Endothelial cell of umbilical vein (primary cell): ENCODE measurements around the gene HDAC4. TPM values are rescaled to one million over a fixed set of nuclear protein-coding genes. Genes with fewer than 3 reads are reported as not detected.

ENCODE experiments used
- BruUV-seq: library from RNA; stranded (reverse); fragments of 400-500 nt; replicated peaks from 2 replicates; lab custom pipeline; 2021; lab: Mats Ljungman, UMichigan
- CTCF ChIA-PET: fragments of 300-600, 350-600 bp; sonication (Branson Sonifier 250); formaldehyde crosslinking; loops from one replicate; lab custom pipeline; 2021; ENCODE audit warnings: antibody characterized with exemption, inconsistent platforms; lab: Charles Lee
- POLR2A ChIA-PET: fragments of 300-600, 350-600 bp; sonication (Branson Sonifier 250); formaldehyde crosslinking; loops from one replicate; lab custom pipeline; 2021; ENCODE audit warnings: antibody characterized with exemption, inconsistent platforms; lab: Charles Lee
- DNase-seq: peaks from one replicate; pipeline ENCODE4 v3.0.0-alpha.2; 2011; ENCODE audit warnings: low read depth, low spot score
- FAIRE-seq: peaks from 2 replicates; lab custom pipeline; 2011; peaks lifted over from hg19 to GRCh38; lab: Jason Lieb, UNC
- H2AFZ ChIP-seq: 2 replicates; pipeline ENCODE4 v1.6.0; 2012; ENCODE audit warnings: low read depth, low read length, control low read depth, inconsistent platforms
- H3K27ac ChIP-seq: 2 replicates; pipeline ENCODE4 v1.5.1; 2011; ENCODE audit warnings: low read depth, mild to moderate bottlenecking, control low read depth, low read length, moderate library complexity; ENCODE audit not compliant: insufficient read depth
- H3K27me3 ChIP-seq, 2 experiments: 2 replicates each; pipeline versions ENCODE4 v1.6.0 to v1.6.1; 2011; ENCODE audit warnings: low read length in 2 of 2, mixed read lengths in 1 of 2; ENCODE audit not compliant: control insufficient read depth in 2 of 2, insufficient read depth in 2 of 2
- H3K36me3 ChIP-seq, 2 experiments: 2 replicates in 1 of 2; 3 replicates in 1 of 2; pipeline ENCODE4 v1.5.1; 2011; ENCODE audit warnings: low read length in 2 of 2, mild to moderate bottlenecking in 1 of 2, moderate library complexity in 1 of 2; ENCODE audit not compliant: control insufficient read depth in 2 of 2, insufficient read depth in 2 of 2; ENCODE audit errors: extremely low read depth in 1 of 2
- H3K4me1 ChIP-seq: 3 replicates; pipeline ENCODE4 v1.5.1; 2011; ENCODE audit warnings: mild to moderate bottlenecking, low read length; ENCODE audit not compliant: control insufficient read depth, insufficient read depth; ENCODE audit errors: extremely low read depth
- H3K4me2 ChIP-seq: 2 replicates; pipeline ENCODE4 v1.6.1; 2011; ENCODE audit warnings: low read length, control low read depth, mixed read lengths; ENCODE audit not compliant: insufficient read depth
- H3K4me3 ChIP-seq, 3 experiments: fragments of 200-600 bp in 1 of 3; sonication (generic), shearing (Covaris generic) in 1 of 3; replicated peaks in 1 of 3; 2 replicates each; pipeline ENCODE4 v1.5.1; 2011 to 2016; ENCODE audit warnings: control low read depth in 3 of 3, low read length in 3 of 3, mild to moderate bottlenecking in 2 of 3, inconsistent platforms in 1 of 3, low read depth in 1 of 3, moderate library complexity in 1 of 3; ENCODE audit not compliant: insufficient read depth in 1 of 3
- H3K79me2 ChIP-seq: 2 replicates; pipeline ENCODE4 v1.6.0; 2012; ENCODE audit warnings: low read length, inconsistent platforms; ENCODE audit not compliant: control insufficient read depth, insufficient read depth
- H3K9ac ChIP-seq: replicated peaks from 2 replicates; pipeline ENCODE3; 2011; ENCODE audit warnings: low read length, control low read depth; ENCODE audit not compliant: insufficient read depth; ENCODE audit errors: extremely low read depth
- H3K9me1 ChIP-seq: replicated peaks from 3 replicates; pipeline ENCODE4 v1.6.0; 2011; ENCODE audit warnings: mild to moderate bottlenecking, low read length; ENCODE audit not compliant: control insufficient read depth, insufficient read depth; ENCODE audit errors: extremely low read depth
- H3K9me3 ChIP-seq: replicated peaks from 2 replicates; pipeline ENCODE4 v1.5.1; 2012; ENCODE audit warnings: low read length, inconsistent platforms; ENCODE audit not compliant: control insufficient read depth, insufficient read depth
- H4K20me1 ChIP-seq: replicated peaks from 2 replicates; pipeline ENCODE3; 2011; ENCODE audit warnings: mild to moderate bottlenecking, low read length; ENCODE audit not compliant: control insufficient read depth, insufficient read depth; ENCODE audit errors: extremely low read depth
- EZH2 ChIP-seq: IDR thresholded peaks from 2 replicates; pipeline ENCODE4 v1.6.1; 2012; ENCODE audit warnings: borderline replicate concordance, low read depth, mild to moderate bottlenecking, moderate library complexity, low read length, inconsistent platforms; ENCODE audit not compliant: severe bottlenecking
- FOS ChIP-seq: IDR thresholded peaks from 2 replicates; pipeline ENCODE4 v1.6.1; 2011; ENCODE audit warnings: mild to moderate bottlenecking, low read length, moderate library complexity, borderline replicate concordance; ENCODE audit not compliant: insufficient read depth
- GATA2 ChIP-seq: IDR thresholded peaks from 2 replicates; pipeline ENCODE4 v1.7.0; 2011; ENCODE audit warnings: low read depth, mild to moderate bottlenecking, moderate library complexity, mixed read lengths, low read length; ENCODE audit not compliant: insufficient read length, insufficient read depth
- JUN ChIP-seq: IDR thresholded peaks from 2 replicates; pipeline ENCODE4 v1.6.1; 2011; ENCODE audit warnings: borderline replicate concordance, low read depth; ENCODE audit not compliant: insufficient read length, insufficient read depth
- MAX ChIP-seq: IDR thresholded peaks from 2 replicates; pipeline ENCODE4 v1.6.1; 2011; ENCODE audit not compliant: insufficient read depth, insufficient read length
- MYC ChIP-seq: IDR thresholded peaks from one replicate; pipeline ENCODE4 v1.6.1; 2011; ENCODE audit warnings: mild to moderate bottlenecking, low read depth, low read length
- POLR2A ChIP-seq: IDR thresholded peaks from 2 replicates; pipeline ENCODE4 v1.6.1; 2012; ENCODE audit warnings: low read depth, mild to moderate bottlenecking, control low read depth, low read length
- POLR2AphosphoS5 ChIP-seq: IDR thresholded peaks from 2 replicates; pipeline ENCODE4 v1.6.1; 2012; ENCODE audit warnings: low read depth, mild to moderate bottlenecking, control low read depth, low read length, moderate library complexity; ENCODE audit not compliant: insufficient read depth
- dilution Hi-C: fragments of 300-500 bp; cut with MboI; formaldehyde crosslinking; loops from one replicate; pipeline ENCODE4 v1.15.0; 2019; ENCODE audit warnings: low sequenced_read_pairs; ENCODE audit not compliant: extremely low pct_ligation_motif_present
- intact Hi-C: fragments of 100-400 bp; cut with micrococcal nuclease; formaldehyde crosslinking; loops from one replicate; pipeline ENCODE4 v1.10.0; 2022
- polyA plus RNA-seq, 4 experiments: library from polyadenylated mRNA; depleted of rRNA in 3 of 4; stranded (reverse) in 3 of 4; unstranded in 1 of 4; fragments of >200 nt; gene quantifications; 2 replicates each; pipeline versions ENCODE4 v1.2.1 to v1.2.3, GENCODE V29; 2011 to 2012; ENCODE audit warnings: missing spikeins in 1 of 4
- total RNA-seq: library from RNA; stranded (reverse); gene quantifications from 2 replicates; pipeline ENCODE4 v1.2.3, GENCODE V29; 2021
- TF ChIP-seq, protein P1 (sequence below), 2 donors: IDR thresholded peaks; 1 replicate in 1 of 2; 2 replicates in 1 of 2; pipeline ENCODE4 v1.5.1; 2011; ENCODE audit warnings: low read length in 2 of 2, mild to moderate bottlenecking in 2 of 2, moderate library complexity in 2 of 2, control low read depth in 1 of 2, inconsistent platforms in 1 of 2, low read depth in 1 of 2; ENCODE audit not compliant: insufficient read depth in 1 of 2; ENCODE audit errors: extremely low read depth in 1 of 2

Gene HDAC4
- total and polyA plus RNA-seq, 2 donors (not counting 3 experiments of a cell fraction or from before 2014, with no cell fraction given) = 13.4 to 33.0 TPM

GRCh38 chr2:239140346-239141020 lies 260.3 kb downstream of the HDAC4 start:
- H3K9me1 ChIP-seq = no peaks in the 10 kb centered on the region
- TF ChIP-seq EZH2 = no peak
- TF ChIP-seq MYC = no peak
- TF ChIP-seq GATA2 = no peak
- TF ChIP-seq POLR2AphosphoS5 = no peak
- no peak for TF ChIP-seq FOS
- no peak for TF ChIP-seq JUN
- TF ChIP-seq POLR2A = no peak
- TF ChIP-seq MAX = no peak
- TF ChIP-seq, protein P1, sequence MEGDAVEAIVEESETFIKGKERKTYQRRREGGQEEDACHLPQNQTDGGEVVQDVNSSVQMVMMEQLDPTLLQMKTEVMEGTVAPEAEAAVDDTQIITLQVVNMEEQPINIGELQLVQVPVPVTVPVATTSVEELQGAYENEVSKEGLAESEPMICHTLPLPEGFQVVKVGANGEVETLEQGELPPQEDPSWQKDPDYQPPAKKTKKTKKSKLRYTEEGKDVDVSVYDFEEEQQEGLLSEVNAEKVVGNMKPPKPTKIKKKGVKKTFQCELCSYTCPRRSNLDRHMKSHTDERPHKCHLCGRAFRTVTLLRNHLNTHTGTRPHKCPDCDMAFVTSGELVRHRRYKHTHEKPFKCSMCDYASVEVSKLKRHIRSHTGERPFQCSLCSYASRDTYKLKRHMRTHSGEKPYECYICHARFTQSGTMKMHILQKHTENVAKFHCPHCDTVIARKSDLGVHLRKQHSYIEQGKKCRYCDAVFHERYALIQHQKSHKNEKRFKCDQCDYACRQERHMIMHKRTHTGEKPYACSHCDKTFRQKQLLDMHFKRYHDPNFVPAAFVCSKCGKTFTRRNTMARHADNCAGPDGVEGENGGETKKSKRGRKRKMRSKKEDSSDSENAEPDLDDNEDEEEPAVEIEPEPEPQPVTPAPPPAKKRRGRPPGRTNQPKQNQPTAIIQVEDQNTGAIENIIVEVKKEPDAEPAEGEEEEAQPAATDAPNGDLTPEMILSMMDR (IDR thresholded peaks at IDR 0.05; ENCODE audit: extremely low read depth in 1 of 2, insufficient read depth in 1 of 2, low read depth in 1 of 2, low read length in 2 of 2) = no peak
- no peaks in the 10 kb centered on the region for H4K20me1 ChIP-seq
- FAIRE-seq (no peak), DNase-seq (no peak)
- H3K9ac ChIP-seq = no peak overlapping the region
- no peak overlapping the region for H3K4me2 ChIP-seq
- H3K4me3 ChIP-seq = no peak overlapping the region
- H3K36me3 ChIP-seq = no peaks in the 10 kb centered on the region
- intact Hi-C loops (loop anchor here (5.0 kb wide), 1 partner anchor 1002 kb away; the partner anchor contains the start of gene OTOS), dilution Hi-C loops (no loop called here)
- H3K27me3 ChIP-seq = no peaks in the 10 kb centered on the region
- no peak overlapping the region for H3K27ac ChIP-seq
- CTCF ChIA-PET = interaction anchor here (1.0 kb wide), 1 partner anchor 11 kb away, joined by 3 read pairs; no protein-coding TSS in a partner anchor
- no peaks in the 10 kb centered on the region for H3K9me3 ChIP-seq
- H3K79me2 ChIP-seq = no peaks in the 10 kb centered on the region
- POLR2A ChIA-PET = no interaction called here
- no peak overlapping the region for H2AFZ ChIP-seq
- BruUV-seq = no TSS peak
- no peaks in the 10 kb centered on the region for H3K4me1 ChIP-seq
